Endothelial cell of umbilical vein (primary cell): Measurements from ENCODE around the gene RIMBP2.

ENCODE experiments used
- CTCF ChIP-seq, 2 donors: IDR thresholded peaks; 1 replicate in 1 of 2; 2 replicates in 1 of 2; pipeline ENCODE4 v1.5.1; 2011; ENCODE audit warnings: low read length in 2 of 2, mild to moderate bottlenecking in 2 of 2, moderate library complexity in 2 of 2, control low read depth in 1 of 2, inconsistent platforms in 1 of 2, low read depth in 1 of 2; ENCODE audit not compliant: insufficient read depth in 1 of 2; ENCODE audit errors: extremely low read depth in 1 of 2
- EZH2 ChIP-seq: IDR thresholded peaks from 2 replicates; pipeline ENCODE4 v1.6.1; 2012; ENCODE audit warnings: borderline replicate concordance, low read depth, mild to moderate bottlenecking, moderate library complexity, low read length, inconsistent platforms; ENCODE audit not compliant: severe bottlenecking
- FOS ChIP-seq: IDR thresholded peaks from 2 replicates; pipeline ENCODE4 v1.6.1; 2011; ENCODE audit warnings: mild to moderate bottlenecking, low read length, moderate library complexity, borderline replicate concordance; ENCODE audit not compliant: insufficient read depth
- GATA2 ChIP-seq: IDR thresholded peaks from 2 replicates; pipeline ENCODE4 v1.7.0; 2011; ENCODE audit warnings: low read depth, mild to moderate bottlenecking, moderate library complexity, mixed read lengths, low read length; ENCODE audit not compliant: insufficient read length, insufficient read depth
- JUN ChIP-seq: IDR thresholded peaks from 2 replicates; pipeline ENCODE4 v1.6.1; 2011; ENCODE audit warnings: borderline replicate concordance, low read depth; ENCODE audit not compliant: insufficient read length, insufficient read depth
- MAX ChIP-seq: IDR thresholded peaks from 2 replicates; pipeline ENCODE4 v1.6.1; 2011; ENCODE audit not compliant: insufficient read depth, insufficient read length
- MYC ChIP-seq: IDR thresholded peaks from one replicate; pipeline ENCODE4 v1.6.1; 2011; ENCODE audit warnings: mild to moderate bottlenecking, low read depth, low read length
- POLR2A ChIP-seq: IDR thresholded peaks from 2 replicates; pipeline ENCODE4 v1.6.1; 2012; ENCODE audit warnings: low read depth, mild to moderate bottlenecking, control low read depth, low read length
- POLR2AphosphoS5 ChIP-seq: IDR thresholded peaks from 2 replicates; pipeline ENCODE4 v1.6.1; 2012; ENCODE audit warnings: low read depth, mild to moderate bottlenecking, control low read depth, low read length, moderate library complexity; ENCODE audit not compliant: insufficient read depth

- TF ChIP-seq POLR2A, result no peak
- no peak for TF ChIP-seq CTCF (IDR thresholded peaks at IDR 0.05; ENCODE audit: extremely low read depth in 1 of 2, insufficient read depth in 1 of 2, low read depth in 1 of 2, low read length in 2 of 2)
- TF ChIP-seq MYC, result no peak
- TF ChIP-seq EZH2, result no peak
- no peak for TF ChIP-seq POLR2AphosphoS5
- no peak for TF ChIP-seq JUN
- TF ChIP-seq MAX, result no peak
- TF ChIP-seq GATA2, result no peak
- no peak for TF ChIP-seq FOS
These were observed 293.0 kb downstream of the RIMBP2 start for GRCh38 chr12:130423136-130423535.
